Posterior cingulate gyrus (tissue), 11 donors: ENCODE results near the gene FADS3.

Experiments used
- DNase-seq, 10 donors: peaks; one replicate each; pipeline versions ENCODE4 v3.0.0 to v3.0.0-alpha.2; 2020 to 2021; ENCODE audit warnings: mixed read lengths in 3 of 10
- intact Hi-C: fragments of 100-400 bp; cut with DNase I; formaldehyde crosslinking; loops from one replicate; pipeline ENCODE4 v1.15.1; 2023

FADS3 gene

GRCh38 chr11:61827571-61828378 lies 63.6 kb downstream of the FADS3 start, which contains the start of gene FADS2:
TSS of gene FADS2 (plus strand) at chr11:61828300. CDS start at chr11:61828391, 91 bp downstream.
- intact Hi-C loops: no loop called here
- DNase-seq: peak; percentile 86 to 99 (median 98)

- DNase-seq: peak in 4 of 10 donors; percentile 22 to 78 (median 57)
- intact Hi-C loops: no loop called here
These were observed 64.3 kb downstream of the FADS3 start for GRCh38 chr11:61826930-61827570.
